ENCODE measurements around the gene RGL1. TPM values are rescaled to one million over a fixed set of nuclear protein-coding genes. Genes with fewer than 3 reads are reported as not detected.

The RGL1 gene
- total RNA-seq, 2 donors from 2014 or later: 7.3 to 12.7 TPM

DNA sequence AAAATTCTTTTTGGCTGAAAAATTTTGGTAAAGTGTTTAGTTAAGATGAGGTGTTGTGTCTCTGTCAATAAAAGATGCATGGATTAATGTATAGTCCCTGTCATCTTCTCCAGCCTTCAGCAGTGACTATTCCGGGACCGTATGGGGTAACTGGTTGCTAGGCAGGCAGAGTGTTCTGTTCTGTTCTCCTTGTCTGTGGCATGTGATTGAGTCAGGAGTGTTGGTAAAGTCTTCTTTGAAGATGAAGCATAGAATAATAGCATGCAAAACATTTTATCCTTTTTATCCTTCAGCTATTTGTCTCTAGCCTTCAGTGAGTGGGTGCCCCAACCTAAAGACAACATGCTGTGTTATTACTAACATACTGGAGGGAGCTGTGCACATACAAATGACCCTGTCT lies 74.6 kb downstream of the RGL1 start:
- intact Hi-C loops (cut with DNase I, micrococcal nuclease): no loop called here
- DNase-seq: no peak
- no peak for ATAC-seq

DNA sequence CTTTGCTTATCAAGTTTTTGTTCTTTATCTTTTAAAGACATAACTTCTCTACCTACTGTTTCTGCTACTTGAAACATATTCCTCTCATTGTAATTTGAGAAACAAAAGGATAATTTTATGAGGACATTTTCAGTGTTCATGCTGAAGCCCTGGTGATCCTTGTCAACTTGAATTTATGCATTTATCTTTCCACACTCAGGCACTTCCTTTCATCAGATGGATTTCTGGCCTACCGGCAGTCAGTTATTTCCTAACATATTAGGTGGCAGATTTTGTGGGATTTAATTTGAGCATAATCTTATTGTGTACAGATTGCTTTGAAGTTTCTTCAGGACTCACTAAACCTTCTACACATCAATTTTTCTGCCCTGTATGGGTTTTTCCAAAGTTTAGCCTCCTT lies 75.0 kb downstream of the RGL1 start:
- ATAC-seq (no peak), DNase-seq (no peak)
- intact Hi-C loops (cut with DNase I, micrococcal nuclease): no loop called here

DNA sequence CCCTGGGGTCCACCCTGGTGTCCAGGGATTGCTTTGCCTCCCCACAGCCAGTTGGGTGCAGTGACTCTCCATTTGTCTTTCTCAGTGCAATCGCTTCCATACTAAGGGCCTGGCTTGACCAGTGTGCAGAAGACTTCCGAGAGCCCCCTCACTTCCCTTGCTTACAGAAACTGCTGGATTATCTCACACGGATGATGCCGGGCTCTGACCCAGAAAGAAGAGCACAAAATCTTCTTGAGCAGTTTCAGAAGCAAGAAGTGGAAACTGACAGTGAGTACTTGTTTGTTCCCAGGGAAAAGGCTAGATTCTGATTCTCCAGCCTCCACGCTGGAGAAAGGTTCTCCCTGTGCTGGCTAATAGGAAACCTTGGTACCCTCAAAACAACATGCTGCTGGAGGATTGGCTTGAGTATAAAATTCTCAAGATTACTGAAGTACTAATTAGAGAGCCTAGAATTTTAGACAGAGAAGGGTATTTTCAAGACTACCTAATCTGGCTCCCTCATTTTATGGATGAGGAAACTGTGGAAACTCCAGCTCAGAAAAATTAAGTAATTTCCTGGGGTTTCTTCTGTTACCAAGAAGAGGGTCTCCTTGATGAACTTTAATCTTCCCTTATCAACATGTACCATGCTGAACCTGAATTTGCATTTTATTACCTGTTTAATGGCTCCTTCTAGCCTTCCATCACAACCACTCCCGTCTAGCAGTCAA lies 75.8 kb downstream of the RGL1 start:
- ATAC-seq: no peak
- DNase-seq: no peak
- intact Hi-C loops (cut with DNase I, micrococcal nuclease): no loop called here

DNA sequence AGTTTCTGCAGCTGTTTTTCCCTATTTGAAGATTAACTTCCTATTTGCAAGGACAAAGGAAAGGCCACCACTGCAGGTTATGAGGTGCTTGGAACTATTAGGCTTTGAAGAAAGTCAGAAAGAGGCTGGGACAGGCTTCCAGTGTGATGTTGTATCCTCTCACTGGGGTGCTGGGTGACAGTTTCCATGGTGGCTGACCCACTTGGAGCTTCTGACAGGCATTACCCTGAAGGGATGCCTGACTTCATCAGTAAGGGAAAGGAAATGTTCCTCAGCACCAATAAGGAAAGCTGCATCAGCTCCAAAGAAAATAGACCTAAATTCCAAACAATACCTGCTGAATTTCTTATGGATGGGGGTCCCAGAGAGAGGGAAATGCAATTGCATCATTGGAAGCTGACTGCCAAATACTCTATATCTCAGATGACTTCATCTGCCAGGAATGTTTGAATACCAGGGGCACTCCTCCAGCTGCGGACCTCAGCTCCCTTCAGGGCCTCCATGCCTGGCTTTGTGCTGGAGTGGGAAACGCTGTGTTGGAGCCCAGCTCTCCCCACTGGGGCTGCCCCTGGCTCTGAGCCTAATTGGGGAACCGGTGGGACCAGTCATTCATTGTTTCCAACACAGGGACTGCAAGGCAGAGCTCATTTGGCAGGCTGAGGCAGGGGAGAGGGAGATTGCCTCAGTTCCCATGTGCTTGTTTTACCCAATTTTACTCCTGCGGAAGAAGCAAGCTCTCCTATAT lies 76.6 kb downstream of the RGL1 start:
- no peak for DNase-seq
- ATAC-seq: no peak
- intact Hi-C loops (cut with DNase I, micrococcal nuclease): no loop called here

DNA sequence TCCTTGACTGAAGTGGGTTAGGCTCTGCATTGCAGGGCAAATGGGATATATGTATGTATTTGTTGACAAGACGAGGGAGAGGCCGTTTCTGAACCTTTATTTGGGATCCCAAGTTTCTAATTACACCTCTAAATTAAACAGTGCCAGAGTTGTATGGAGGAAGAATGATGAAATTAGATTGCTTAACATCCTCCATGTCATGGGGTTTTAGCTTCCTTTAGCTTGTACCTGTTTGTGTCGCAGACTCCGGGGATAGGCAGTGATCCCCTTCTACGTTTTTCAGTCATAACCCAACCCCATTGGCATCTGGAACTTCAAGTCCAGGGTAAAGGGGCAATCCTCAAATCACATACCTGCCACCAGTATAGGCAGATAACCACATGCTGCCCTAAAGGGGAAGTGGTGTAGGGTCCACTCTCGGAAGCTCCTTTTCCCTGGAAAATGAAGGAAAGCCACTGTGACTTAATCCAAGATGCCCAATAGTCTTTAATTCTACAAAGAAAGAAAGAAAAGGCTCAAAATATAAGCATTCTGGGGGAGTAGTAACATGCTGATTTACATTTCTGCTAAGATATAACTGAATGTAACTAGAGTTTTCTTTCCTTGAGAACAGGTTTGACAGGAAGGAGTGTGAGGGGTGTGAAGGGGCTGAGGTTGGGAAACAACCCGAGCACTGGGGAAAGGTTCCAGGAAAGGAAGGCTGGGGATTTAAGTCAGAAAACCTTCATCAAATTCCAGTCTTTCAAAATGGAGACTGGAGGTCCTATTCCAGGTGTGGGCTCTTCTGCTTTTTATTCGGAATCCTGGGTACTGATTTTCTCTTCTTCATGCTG lies 77.6 kb downstream of the RGL1 start:
- DNase-seq: no peak
- no peak for ATAC-seq
- intact Hi-C loops (cut with DNase I, micrococcal nuclease): no loop called here

DNA sequence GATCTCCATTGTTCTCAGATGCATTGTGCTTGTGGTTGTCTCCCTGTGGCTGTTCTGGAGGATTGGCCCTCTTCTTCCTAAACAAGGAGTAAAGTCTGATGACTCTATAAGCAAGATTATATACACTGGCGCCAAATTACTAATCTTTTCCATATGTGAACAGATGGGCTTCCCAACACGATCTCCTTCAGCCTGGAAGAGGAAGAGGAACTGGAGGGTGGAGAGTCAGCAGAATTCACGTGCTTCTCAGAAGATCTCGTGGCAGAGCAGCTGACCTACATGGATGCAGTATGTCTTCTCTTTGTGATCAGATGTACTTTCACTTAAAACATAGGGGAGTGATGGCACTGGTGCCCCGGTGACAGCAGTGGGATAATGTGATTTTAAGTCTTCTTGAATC lies 78.7 kb downstream of the RGL1 start:
- ATAC-seq (no peak), DNase-seq (peak in 1 of 2 donors; percentile 34)
- intact Hi-C loops (cut with DNase I, micrococcal nuclease): no loop called here

DNA sequence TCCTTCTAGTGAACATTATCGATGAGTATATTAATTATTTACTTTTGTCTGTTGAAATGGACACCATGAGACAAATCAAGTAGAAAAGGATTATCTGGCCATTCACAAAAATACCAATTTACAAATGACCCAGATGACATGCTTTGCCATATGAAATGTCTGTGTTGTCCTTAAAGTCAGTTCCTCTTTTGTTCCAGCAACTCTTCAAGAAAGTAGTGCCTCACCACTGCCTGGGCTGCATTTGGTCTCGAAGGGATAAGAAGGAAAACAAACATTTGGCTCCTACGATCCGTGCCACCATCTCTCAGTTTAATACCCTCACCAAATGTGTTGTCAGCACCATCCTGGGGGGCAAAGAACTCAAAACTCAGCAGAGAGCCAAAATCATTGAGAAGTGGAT lies 79.6 kb downstream of the RGL1 start:
- intact Hi-C loops (cut with DNase I, micrococcal nuclease): no loop called here
- DNase-seq (no peak), ATAC-seq (no peak)

DNA sequence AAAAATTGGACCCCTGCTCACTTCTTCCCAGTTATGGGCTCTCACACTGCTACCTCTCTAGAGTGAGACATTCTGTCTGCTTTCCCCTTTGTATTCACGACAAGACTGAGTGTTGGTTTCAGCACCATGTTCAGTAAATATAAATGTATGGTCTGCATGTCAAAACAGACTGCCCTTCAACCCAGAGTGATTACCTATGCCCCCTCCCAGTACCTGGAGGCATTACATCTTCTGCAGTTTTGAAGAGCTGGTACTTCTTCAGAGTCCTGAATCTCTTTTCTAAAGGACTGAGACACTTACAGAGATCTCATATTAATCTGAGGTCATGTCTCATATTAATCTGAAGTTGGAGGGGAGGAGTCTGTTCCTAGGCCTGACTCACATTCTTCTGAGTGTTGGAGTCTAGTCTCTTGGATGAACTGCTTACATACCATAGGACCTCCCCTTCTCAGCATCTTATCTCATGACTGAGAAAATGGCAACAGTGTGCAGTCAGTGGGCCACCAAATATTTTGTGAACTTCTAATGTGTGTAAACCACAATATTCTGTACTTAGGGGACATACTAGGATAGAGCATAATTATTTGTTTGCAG lies 80.3 kb downstream of the RGL1 start:
- no peak for DNase-seq
- no peak for ATAC-seq
- intact Hi-C loops (cut with DNase I, micrococcal nuclease): no loop called here

DNA sequence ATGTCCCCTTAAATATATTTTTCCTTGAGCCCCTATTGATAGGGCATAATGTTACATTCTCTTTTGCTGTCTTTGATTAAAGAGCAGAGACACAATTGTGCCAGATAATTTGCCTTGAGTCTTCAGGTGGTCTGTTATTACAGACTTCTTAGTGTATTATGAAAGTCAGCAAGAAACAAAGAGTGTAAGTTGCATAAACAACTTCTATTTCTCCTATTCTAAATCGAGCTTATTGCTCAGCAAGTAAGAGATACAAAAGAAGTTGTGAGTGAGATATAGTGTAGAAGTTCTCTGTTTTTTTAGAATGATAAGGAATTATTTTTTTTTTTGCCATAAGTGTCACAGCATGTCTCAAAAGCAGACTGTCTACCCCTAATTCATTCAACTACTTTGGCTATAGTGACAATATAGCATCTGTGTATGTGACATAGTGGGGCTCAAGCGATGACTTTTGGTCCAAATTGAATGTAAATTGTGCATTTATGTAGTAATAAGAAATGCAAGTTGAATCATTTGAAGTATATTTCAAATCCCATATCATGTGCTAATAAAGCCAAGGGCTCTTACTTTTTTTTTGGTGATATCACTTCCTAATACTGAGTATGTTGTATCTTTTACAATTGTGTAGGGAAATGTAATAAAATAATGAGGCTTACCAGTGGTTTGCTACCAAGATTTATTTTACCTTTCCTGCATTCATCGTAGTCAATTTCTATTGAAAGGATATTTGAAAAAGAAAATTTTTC lies 81.3 kb downstream of the RGL1 start:
- no peak for ATAC-seq

DNA sequence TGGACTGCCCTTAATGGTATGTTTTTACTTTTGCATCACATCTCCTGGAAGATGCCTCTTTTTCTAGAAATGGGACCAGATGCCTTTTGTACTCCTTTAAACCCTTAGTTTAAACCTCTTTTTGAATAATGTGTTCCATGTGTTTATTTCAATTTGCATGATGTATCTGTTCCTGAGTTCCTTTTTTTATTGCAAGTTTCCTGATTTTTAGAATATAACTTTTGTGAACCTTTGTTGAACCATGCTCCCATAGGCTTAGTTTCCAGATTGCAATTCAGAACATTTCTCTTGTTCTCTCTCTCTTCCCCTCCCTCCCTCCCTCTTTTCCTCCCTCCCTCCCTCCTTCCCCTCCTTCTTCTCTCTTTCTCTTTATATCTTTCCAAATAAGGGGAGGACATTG lies 81.9 kb downstream of the RGL1 start:
- no peak for DNase-seq
- ATAC-seq: no peak
- intact Hi-C loops (cut with DNase I, micrococcal nuclease): no loop called here

More for the DNA sequence above, 81.3 kb downstream of the RGL1 start:
- intact Hi-C loops (cut with DNase I, micrococcal nuclease): no loop called here
- no peak for DNase-seq

DNA sequence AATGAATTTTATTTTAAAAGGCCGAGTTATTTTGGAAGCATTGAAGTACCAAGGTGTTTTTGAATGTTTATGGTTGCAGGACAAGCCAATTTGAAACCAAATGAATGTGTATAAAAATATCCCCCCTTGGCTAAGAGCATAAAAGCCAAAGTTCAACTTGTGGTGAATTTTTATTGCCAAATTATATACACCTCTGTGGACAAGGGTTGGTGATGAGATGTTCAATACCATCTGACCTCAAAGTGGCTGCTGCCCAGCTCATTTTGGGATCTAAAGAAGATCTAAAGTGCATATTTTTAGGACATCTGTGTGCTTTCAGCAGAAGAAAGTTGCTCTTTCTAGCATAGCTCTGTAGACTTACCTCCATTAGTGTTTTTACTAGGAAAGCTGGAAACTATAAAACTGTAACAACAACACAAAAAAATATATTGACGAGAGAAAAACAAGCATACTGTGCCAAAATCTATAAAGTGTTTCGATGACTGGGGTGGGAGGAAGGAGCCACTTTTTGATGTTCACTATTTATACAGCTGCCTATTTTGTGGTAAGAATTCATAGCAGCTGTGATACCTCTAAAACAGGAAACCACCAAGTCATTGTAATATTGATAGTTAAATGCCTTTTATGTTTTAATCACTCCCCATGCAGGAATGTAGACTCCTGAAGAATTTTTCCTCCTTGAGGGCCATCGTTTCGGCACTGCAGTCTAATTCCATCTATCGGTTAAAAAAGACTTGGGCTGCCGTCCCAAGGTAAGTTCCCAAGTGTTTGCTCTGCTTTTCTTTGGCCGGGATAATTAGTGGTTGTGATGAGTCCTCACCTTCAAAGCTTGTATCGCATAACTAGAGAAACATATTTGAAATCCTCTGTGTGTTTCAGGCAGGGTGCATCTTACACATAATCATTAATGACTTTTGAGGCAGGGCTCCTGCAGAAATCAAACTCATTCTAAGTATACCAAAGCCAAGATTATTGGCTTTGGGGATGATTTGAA lies 83.2 kb downstream of the RGL1 start:
- ATAC-seq: no peak
- intact Hi-C loops (cut with DNase I, micrococcal nuclease): no loop called here
- no peak for DNase-seq

DNA sequence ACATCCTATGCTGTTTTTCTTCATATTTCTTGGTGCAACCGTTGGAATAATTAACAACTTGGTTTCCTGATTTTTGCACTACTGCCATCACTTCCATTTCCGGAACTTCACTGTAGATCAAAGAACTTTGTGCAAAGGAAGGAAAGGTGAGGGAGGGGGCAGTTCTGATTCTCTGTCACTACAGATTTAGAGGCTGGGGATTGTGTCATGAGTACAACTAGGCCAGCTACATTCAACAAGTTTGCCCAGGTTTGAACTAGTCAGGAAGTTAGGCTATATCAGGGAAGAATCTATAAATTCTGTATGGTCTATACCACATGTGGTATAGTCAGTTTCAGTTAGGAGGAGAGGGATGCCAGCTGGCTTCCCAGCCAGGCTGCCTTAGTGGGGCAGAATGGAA lies 84.2 kb downstream of the RGL1 start:
- intact Hi-C loops (cut with DNase I, micrococcal nuclease): no loop called here
- no peak for DNase-seq

DNA sequence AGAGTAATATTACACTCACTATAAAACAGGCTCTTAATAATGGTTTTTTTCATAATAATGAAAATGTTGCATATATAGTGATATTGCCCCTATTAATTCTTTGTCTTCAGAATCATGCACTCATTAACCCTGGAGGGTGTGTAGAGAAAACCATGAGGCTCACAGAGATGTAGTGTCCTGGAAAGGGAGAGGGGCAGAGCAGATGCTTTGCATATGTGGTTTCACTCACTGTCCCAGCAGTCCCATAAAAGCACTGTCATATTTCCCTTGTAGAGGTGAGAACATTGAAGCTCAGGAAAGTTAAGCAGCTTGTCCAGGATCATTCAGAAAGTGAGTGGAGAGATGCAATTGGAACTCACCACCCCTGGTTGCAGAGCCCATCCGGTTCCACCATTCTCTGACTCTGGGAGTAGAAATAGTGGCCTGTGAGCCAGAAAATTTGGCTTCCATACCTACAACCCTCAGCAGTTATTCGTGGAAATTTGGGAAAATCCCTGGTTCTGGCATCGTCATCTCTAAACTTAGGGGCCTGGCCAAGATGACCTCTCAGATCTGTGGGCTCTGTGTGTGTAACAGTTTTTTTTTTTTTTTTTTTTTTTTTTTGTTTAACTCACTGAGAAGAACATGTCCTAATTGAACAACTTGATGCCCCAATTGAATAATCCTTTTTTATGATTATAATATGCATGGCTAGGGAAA lies 86.4 kb downstream of the RGL1 start:
- no peak for ATAC-seq
- DNase-seq: no peak
- intact Hi-C loops (cut with DNase I, micrococcal nuclease): no loop called here

More for the DNA sequence above, 84.2 kb downstream of the RGL1 start:
- ATAC-seq: no peak

DNA sequence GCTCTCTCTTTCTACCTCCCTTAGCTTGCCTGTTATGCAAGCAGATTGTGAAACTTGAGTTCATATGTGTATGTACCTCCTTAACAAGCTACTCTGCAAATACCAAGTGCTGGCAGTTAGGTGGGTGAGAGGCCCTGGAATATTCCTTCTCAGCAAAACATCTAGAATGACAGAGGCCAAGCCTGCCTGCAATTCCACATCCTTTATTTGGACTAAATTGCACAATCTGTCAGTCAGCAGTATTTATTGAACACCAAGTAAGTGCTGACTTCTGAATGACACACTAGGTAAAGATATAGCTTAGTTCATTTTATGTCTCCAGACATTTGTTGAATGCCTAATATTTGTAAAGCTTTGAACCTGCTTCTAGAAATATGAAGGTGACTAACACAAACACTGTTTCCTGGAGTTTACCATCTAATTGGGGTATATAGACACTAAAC lies 87.5 kb downstream of the RGL1 start:
- no peak for DNase-seq
- intact Hi-C loops (cut with DNase I, micrococcal nuclease): no loop called here
- ATAC-seq: no peak

DNA sequence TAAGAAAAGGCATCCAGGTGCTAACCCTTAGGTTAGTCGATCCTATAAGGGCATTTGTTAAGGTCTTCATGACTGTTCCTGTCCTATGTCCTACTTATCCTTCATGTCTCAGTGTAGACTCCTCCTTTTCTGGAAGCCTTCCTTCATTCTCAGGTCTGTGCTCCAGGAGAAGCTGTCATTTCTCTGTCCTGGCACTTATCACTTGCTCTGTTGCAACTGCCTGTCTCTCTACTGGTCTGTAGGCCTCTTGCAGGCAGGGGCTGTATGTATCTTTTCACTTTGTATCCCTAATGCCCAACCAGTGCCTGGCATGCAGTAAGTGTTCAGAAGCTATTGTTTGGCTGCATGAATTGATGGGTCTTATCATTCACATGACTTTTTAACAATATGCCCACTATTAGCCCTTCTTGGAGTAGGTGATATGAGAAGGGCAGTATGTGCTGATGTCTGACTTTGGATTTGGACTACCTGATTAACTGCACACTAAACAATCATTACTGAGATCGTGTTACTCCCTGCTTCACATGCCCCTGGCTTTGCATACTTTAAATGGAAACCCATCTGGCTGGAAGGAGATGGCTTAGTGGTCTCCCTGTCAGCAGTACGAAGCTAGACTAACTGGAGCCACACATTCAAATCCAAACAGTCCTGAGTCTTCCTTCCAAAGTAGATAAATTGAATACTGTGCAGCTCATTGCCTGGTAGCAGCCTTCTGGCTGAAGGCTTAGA lies 88.8 kb downstream of the RGL1 start:
- DNase-seq (no peak), ATAC-seq (no peak)
- intact Hi-C loops (cut with DNase I, micrococcal nuclease): no loop called here

DNA sequence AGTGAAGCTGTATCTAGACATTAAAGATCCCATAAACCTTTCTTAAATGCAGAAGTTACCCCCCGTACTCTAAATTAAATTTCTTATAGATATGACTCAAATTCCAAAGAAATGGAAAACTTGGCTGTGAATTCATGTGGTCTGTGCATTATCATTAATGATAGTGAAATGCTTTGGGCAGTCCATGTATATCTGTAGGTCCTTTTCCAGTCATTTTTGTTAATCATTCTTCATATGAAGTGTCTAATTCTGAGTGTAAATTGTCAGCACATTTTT lies 89.3 kb downstream of the RGL1 start:
- no peak for DNase-seq
- no peak for ATAC-seq
- intact Hi-C loops (cut with DNase I, micrococcal nuclease): no loop called here
